ENCODE results near the gene TSPAN10. TPM values are rescaled to one million over a fixed set of nuclear protein-coding genes. Genes with fewer than 3 reads are reported as not detected.

Gene TSPAN10
- total RNA-seq, 1 donor from 2014 or later, result 1.8 TPM

DNA sequence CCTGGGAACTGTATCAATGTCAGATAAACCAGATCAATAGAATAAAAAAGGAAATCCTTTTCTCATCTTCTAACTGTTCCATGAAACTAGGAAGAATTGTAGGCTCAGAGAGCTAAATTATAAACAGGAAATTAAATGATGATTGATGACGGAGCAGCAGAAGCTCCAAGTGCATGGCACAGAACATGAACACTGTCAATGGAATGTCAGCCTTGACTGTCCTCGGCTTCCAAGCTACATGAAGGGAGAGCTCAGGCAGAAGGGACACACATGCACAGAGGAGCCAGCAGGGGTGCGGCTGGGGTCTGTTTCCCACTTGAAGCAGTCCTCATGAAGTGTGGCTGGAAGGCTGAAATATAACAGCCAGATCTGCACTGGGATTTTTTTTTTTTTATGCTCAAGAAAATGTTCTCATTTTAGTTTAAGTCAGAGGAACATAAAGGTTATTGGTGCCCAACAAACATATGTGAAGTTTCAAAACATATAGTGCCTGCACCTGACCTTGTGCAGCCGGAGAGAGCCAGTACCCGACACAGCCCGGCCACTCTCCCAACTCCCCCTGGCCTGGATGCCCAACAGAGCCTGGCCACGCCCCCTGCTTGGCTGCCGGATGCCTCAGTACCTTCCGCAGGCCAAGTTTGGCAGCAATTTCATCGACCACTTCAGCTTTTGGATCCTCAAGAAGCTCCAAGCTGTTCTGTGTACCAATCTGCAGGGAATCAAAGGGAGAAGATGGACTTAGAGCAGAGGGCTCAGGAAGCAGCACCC, 37.1 kb upstream of the TSPAN10 start:
- Mint-ChIP-seq H3K4me3 (ENCODE audit: unreplicated experiment) (no peak overlapping the region), H3K27me3 (ENCODE audit: low read depth) (no peaks in the 10 kb centered on the region), H3K4me1 (ENCODE audit: low read depth) (peaks cover 37% of the 10 kb centered on the region), H3K27ac (ENCODE audit: unreplicated experiment) (peak overlapping the region; percentile 85), H3K9me3 (ENCODE audit: low read depth) (no peaks in the 10 kb centered on the region), H3K36me3 (ENCODE audit: low read depth) (peaks cover 20% of the 10 kb centered on the region)
- TF ChIP-seq, protein P1, sequence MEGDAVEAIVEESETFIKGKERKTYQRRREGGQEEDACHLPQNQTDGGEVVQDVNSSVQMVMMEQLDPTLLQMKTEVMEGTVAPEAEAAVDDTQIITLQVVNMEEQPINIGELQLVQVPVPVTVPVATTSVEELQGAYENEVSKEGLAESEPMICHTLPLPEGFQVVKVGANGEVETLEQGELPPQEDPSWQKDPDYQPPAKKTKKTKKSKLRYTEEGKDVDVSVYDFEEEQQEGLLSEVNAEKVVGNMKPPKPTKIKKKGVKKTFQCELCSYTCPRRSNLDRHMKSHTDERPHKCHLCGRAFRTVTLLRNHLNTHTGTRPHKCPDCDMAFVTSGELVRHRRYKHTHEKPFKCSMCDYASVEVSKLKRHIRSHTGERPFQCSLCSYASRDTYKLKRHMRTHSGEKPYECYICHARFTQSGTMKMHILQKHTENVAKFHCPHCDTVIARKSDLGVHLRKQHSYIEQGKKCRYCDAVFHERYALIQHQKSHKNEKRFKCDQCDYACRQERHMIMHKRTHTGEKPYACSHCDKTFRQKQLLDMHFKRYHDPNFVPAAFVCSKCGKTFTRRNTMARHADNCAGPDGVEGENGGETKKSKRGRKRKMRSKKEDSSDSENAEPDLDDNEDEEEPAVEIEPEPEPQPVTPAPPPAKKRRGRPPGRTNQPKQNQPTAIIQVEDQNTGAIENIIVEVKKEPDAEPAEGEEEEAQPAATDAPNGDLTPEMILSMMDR (IDR thresholded peaks at IDR 0.05), result no peak
- no peak for DNase-seq (ENCODE audit: low spot score)

DNA sequence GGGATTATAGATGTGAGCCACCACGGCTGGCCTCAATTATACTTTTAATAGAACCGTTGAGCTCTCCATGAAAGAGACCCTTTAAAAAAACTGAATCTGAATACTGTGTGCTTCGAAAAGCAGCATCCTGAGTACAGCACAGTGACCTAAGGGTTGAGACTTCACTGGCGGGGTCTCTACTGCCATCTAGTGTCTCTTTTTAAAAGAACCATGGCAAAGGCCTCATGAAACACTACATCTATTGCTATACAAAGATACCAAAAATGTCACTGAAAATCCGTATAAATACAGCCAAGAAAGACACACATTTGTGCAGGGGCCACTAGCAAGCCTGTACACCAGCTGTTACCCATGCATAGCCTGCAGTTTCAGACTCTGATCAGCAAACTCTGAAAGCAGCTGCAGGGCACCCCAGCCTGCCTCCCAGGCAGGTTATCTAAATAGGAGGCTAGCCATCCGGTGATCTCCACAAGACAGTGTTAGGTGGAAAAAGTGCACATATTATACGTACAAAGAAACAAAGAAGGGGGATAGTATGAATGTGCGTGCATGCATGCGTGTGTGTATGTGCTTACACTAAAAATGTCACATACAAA, 35.4 kb upstream of the TSPAN10 start:
- Mint-ChIP-seq H3K4me3 (ENCODE audit: unreplicated experiment) (no peak overlapping the region), H3K36me3 (ENCODE audit: low read depth) (peaks cover 25% of the 10 kb centered on the region), H3K4me1 (ENCODE audit: low read depth) (peaks cover 33% of the 10 kb centered on the region), H3K9me3 (ENCODE audit: low read depth) (no peaks in the 10 kb centered on the region), H3K27me3 (ENCODE audit: low read depth) (no peaks in the 10 kb centered on the region), H3K27ac (ENCODE audit: unreplicated experiment) (peak overlapping the region; percentile 54)
- DNase-seq (ENCODE audit: low spot score), result no peak
- TF ChIP-seq, protein P1 (IDR thresholded peaks at IDR 0.05), result peak; percentile 90

DNA sequence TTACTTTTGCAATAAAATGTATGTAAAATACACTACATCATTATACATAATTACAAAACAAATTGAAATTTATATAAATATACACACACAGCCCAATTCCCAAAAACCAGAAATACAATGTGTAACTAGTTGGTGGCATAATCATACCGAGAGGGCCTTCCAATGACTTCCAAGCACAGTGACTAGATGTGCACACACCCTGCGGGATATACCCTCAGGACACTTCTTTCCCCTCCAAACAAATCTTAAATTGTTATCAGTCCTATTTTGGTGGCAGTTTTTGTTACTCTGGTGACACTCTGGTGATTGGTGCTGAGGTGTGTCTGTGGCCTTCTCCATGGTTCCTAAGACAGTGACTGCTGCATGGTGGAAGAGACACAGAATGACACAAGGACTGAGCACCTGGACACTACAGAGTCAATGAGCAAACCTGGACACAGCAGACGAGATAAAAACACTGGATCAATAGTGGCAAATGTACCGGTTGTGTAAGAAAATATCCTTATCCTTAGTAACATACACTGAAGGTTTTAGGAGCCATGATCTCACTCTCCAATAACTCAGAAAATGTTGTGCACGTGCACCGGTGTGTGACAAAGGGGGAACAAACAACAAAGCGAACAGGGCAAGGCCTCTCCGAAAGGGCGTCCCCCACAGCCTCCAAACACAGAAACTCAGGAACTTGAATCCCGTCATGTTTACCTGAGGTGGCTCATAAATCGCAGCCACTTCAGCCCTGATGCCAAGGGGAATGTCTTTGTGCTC, 33.0 kb upstream of the TSPAN10 start:
- H3K36me3 Mint-ChIP-seq (ENCODE audit: low read depth), result peaks cover 21% of the 10 kb centered on the region
- peak overlapping the region; percentile 1 for H3K27ac Mint-ChIP-seq (ENCODE audit: unreplicated experiment)

DNA sequence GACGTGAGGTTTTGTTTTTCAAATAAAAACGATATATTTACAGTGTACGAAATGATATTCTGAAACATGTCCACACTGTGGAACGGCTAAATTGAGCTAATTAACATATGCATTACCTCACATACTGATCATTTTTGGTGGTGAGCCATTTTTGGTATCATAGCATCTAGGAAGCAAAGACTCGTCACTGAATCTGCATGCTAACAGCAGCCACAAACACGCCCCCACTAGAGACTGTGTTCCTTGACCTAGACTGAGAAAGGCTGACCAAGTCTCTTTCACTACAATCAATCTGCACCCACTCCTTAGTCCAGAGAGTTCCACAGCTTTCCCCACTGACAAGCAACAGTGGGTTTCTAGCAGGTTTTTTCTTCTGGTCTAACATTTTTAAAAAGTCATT, 29.6 kb upstream of the TSPAN10 start:
- no peak overlapping the region for H3K4me3 Mint-ChIP-seq (ENCODE audit: unreplicated experiment)
- no peak for DNase-seq (ENCODE audit: low spot score)
- no peak overlapping the region for H3K27ac Mint-ChIP-seq (ENCODE audit: unreplicated experiment)
- peaks cover 26% of the 10 kb centered on the region for H3K36me3 Mint-ChIP-seq (ENCODE audit: low read depth)
- no peaks in the 10 kb centered on the region for H3K4me1 Mint-ChIP-seq (ENCODE audit: low read depth)
- no peaks in the 10 kb centered on the region for H3K9me3 Mint-ChIP-seq (ENCODE audit: low read depth)
- H3K27me3 Mint-ChIP-seq (ENCODE audit: low read depth), result no peaks in the 10 kb centered on the region
- TF ChIP-seq, protein P1 (IDR thresholded peaks at IDR 0.05), result no peak

More for the DNA sequence above, 33.0 kb upstream of the TSPAN10 start:
- TF ChIP-seq, protein P1 (IDR thresholded peaks at IDR 0.05), result no peak
- Mint-ChIP-seq H3K4me1 (ENCODE audit: low read depth) (peaks cover 26% of the 10 kb centered on the region), H3K27me3 (ENCODE audit: low read depth) (no peaks in the 10 kb centered on the region), H3K4me3 (ENCODE audit: unreplicated experiment) (no peak overlapping the region), H3K9me3 (ENCODE audit: low read depth) (no peaks in the 10 kb centered on the region)
- no peak for DNase-seq (ENCODE audit: low spot score)

DNA sequence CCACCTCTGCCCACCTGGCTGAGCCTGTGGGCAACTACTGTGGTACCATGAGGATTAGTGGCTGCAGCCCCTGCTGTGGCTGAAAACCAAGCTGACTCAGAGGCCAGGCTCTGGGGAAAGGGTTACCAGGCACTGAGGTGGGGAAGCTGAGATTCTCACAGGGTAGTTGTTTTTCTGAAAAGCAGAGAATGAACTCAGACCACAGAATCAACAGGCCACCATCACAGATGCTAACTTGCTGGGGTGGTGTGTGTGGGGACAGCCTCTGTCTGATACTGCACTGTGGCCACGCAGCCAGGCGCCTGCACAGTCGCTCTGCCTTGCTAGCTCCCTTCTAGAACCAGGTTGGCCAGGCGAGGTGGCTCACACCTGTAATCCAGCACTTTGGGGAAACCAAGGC, 28.9 kb upstream of the TSPAN10 start:
- no peak overlapping the region for H3K27ac Mint-ChIP-seq (ENCODE audit: unreplicated experiment)
- H3K4me1 Mint-ChIP-seq (ENCODE audit: low read depth), result no peaks in the 10 kb centered on the region
- no peak overlapping the region for H3K4me3 Mint-ChIP-seq (ENCODE audit: unreplicated experiment)
- TF ChIP-seq, protein P1 (IDR thresholded peaks at IDR 0.05), result no peak
- no peaks in the 10 kb centered on the region for H3K9me3 Mint-ChIP-seq (ENCODE audit: low read depth)
- H3K27me3 Mint-ChIP-seq (ENCODE audit: low read depth), result no peaks in the 10 kb centered on the region
- peaks cover 26% of the 10 kb centered on the region for H3K36me3 Mint-ChIP-seq (ENCODE audit: low read depth)
- DNase-seq (ENCODE audit: low spot score), result no peak
